Smooth muscle cell (in vitro differentiated cells): Measurements from ENCODE around the gene ATP2C2. TPM values are rescaled to one million over a fixed set of nuclear protein-coding genes. Genes with fewer than 3 reads are reported as not detected.

ENCODE experiments used
- DNase-seq: peaks from one replicate; lab custom pipeline; 2025; ENCODE audit not compliant: unreplicated experiment; lab: John Stamatoyannopoulos, UW
- H2AFZ ChIP-seq: fragments of 200-600 bp; sonication (generic); 2 replicates; pipeline ENCODE4 v1.6.0; 2016; ENCODE audit warnings: antibody characterized with exemption, low read depth, mild to moderate bottlenecking
- H3F3A ChIP-seq: fragments of 200-600 bp; sonication (generic); 2 replicates; pipeline ENCODE4 v1.6.0; 2017; ENCODE audit warnings: antibody characterized with exemption, low read depth
- H3K27ac ChIP-seq: fragments of 200-600 bp; sonication (generic); 2 replicates; pipeline ENCODE4 v1.5.1; 2016; ENCODE audit warnings: low read depth, mild to moderate bottlenecking
- H3K27me3 ChIP-seq: fragments of 200-600 bp; sonication (generic); 2 replicates; pipeline ENCODE4 v1.6.1; 2016; ENCODE audit warnings: low read depth, mild to moderate bottlenecking
- H3K36me3 ChIP-seq: fragments of 200-600 bp; sonication (generic); 2 replicates; pipeline ENCODE4 v1.5.1; 2016; ENCODE audit warnings: low read depth
- H3K4me1 ChIP-seq: fragments of 200-600 bp; sonication (generic); 2 replicates; pipeline ENCODE4 v1.5.1; 2016; ENCODE audit warnings: low read depth
- H3K4me2 ChIP-seq: fragments of 200-600 bp; sonication (generic); 2 replicates; pipeline ENCODE4 v1.6.0; 2016; ENCODE audit warnings: mild to moderate bottlenecking
- H3K4me3 ChIP-seq: fragments of 200-600 bp; sonication (generic); 2 replicates; pipeline ENCODE4 v1.5.1; 2016; ENCODE audit warnings: mild to moderate bottlenecking
- H3K79me2 ChIP-seq: fragments of 200-600 bp; sonication (generic); 2 replicates; pipeline ENCODE4 v1.6.0; 2016; ENCODE audit warnings: low read depth, mild to moderate bottlenecking
- H3K9ac ChIP-seq: fragments of 200-600 bp; sonication (generic); 2 replicates; pipeline ENCODE4 v1.6.0; 2016; ENCODE audit warnings: low read depth
- H3K9me3 ChIP-seq: fragments of 200-600 bp; sonication (generic); replicated peaks from 2 replicates; pipeline ENCODE4 v1.5.1; 2016; ENCODE audit warnings: low read depth
- H4K20me1 ChIP-seq: fragments of 200-600 bp; sonication (generic); 2 replicates; pipeline ENCODE4 v1.6.0; 2016; ENCODE audit warnings: low read depth
- CTCF ChIP-seq: fragments of 200-600 bp; sonication (generic); IDR thresholded peaks from 2 replicates; pipeline ENCODE4 v1.5.1; 2017; ENCODE audit warnings: borderline replicate concordance, mild to moderate bottlenecking, antibody characterized with exemption; ENCODE audit not compliant: insufficient read depth, poor library complexity, severe bottlenecking
- WGBS: methylation state at CpG from one replicate; pipeline ENCODE4 v1.1.7; 2016; ENCODE audit warnings: low lambda C conversion rate; 5-methylcytosine and 5-hydroxymethylcytosine counted together
- polyA plus RNA-seq: library from polyadenylated mRNA; unstranded; fragments of >200 nt; fragmentation: Nextera tagmentation; extraction: Ambion mirVana; gene quantifications from 2 replicates; pipeline ENCODE4 v1.2.1, GENCODE V29; 2016
- total RNA-seq: library from RNA; depleted of rRNA; stranded (reverse); fragments of >200 nt; gene quantifications from 2 replicates; pipeline ENCODE4 v1.2.3, GENCODE V29; 2014

The ATP2C2 gene
- total and polyA plus RNA-seq, 2 experiments from 2014 or later = 3.1 to 4.1 TPM

DNA sequence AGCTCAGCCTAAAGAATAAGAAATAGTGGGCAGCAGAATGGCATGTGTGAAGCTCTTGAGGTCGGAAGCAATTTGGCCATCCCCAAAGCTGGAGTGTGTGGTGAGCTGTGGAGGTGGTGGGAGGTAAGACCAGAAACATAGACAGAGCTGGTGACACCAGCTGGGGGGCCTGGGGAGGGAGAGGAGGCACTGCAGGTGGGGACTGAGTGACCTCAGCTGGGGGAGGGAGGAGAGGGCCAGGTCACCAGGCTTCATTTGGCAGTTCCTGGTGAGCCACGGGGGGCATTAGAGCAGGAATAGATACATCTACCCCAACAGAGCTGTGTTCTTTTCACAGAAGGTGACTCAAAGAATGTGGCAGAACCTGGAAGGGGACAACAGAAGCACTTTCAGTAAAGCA is 41.8 kb upstream of the ATP2C2 start:
- WGBS = 74% methylated on average over 2 of the region's 2 CpGs
- Histone ChIP-seq H3K4me2 (no peak overlapping the region), H4K20me1 (no peaks in the 10 kb centered on the region), H3K4me3 (no peak overlapping the region), H3K9ac (no peak overlapping the region), H3K27ac (no peak overlapping the region), H2AFZ (no peak overlapping the region), H3K4me1 (no peaks in the 10 kb centered on the region), H3K79me2 (no peaks in the 10 kb centered on the region), H3K9me3 (no peaks in the 10 kb centered on the region), H3K27me3 (no peaks in the 10 kb centered on the region), H3K36me3 (peaks cover 8% of the 10 kb centered on the region), H3F3A (no peaks in the 10 kb centered on the region)
- TF ChIP-seq CTCF = no peak
- DNase-seq = no peak

DNA sequence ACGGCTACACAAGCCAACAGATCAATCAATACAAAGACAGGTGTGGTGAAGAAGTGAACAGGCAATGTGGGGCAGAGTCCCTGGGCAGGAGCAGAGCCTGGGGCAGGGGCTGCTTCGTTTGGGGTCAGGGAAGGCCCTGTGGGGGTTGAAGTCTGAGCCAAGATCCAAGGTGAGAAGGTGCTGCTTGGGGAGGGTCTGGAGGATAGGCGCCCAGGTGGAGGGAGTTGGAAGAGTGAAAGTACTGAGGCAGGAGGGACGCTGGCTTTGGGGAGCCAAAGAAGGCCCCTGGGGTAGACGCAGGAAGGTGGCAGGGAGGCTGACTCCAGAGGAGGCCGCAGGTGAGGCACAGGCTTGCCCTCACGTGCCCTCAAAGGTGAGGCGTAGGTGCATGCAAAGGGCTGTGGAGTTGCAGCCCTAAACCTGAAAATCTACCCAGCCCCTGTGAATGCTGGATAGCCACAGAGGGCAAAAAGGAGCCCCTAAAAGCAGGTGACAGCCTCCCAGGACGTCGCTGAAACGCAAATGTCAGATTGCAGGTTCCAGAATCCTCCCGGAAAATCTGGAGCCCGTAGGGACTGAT is 40.3 kb upstream of the ATP2C2 start:
- 85% methylated on average over 12 of the region's 13 CpGs for WGBS
- peaks cover 8% of the 10 kb centered on the region for H3K36me3 ChIP-seq
- DNase-seq = no peak
- H3F3A ChIP-seq = no peaks in the 10 kb centered on the region
- H3K27ac ChIP-seq = no peak overlapping the region
- H3K9me3 ChIP-seq = no peaks in the 10 kb centered on the region
- no peak overlapping the region for H3K9ac ChIP-seq
- no peak overlapping the region for H3K4me2 ChIP-seq
- no peaks in the 10 kb centered on the region for H4K20me1 ChIP-seq
- H3K4me3 ChIP-seq = no peak overlapping the region
- no peak for TF ChIP-seq CTCF
- no peaks in the 10 kb centered on the region for H3K79me2 ChIP-seq
- H2AFZ ChIP-seq = no peak overlapping the region
- no peaks in the 10 kb centered on the region for H3K27me3 ChIP-seq
- no peaks in the 10 kb centered on the region for H3K4me1 ChIP-seq

GRCh38 chr16:84329016-84329415 is 39.3 kb upstream of the ATP2C2 start:
- H3K4me3 ChIP-seq = no peak overlapping the region
- no peaks in the 10 kb centered on the region for H3F3A ChIP-seq
- no peaks in the 10 kb centered on the region for H3K9me3 ChIP-seq
- peaks cover 8% of the 10 kb centered on the region for H3K36me3 ChIP-seq
- no peaks in the 10 kb centered on the region for H3K79me2 ChIP-seq
- no peak for DNase-seq
- WGBS = 93% methylated on average over 8 of the region's 8 CpGs
- no peaks in the 10 kb centered on the region for H3K4me1 ChIP-seq
- H4K20me1 ChIP-seq = no peaks in the 10 kb centered on the region
- H2AFZ ChIP-seq = no peak overlapping the region
- no peak for TF ChIP-seq CTCF
- no peak overlapping the region for H3K4me2 ChIP-seq
- H3K9ac ChIP-seq = no peak overlapping the region
- H3K27me3 ChIP-seq = no peaks in the 10 kb centered on the region
- H3K27ac ChIP-seq = no peak overlapping the region

GRCh38 chr16:84329843-84330684 is 38.3 kb upstream of the ATP2C2 start:
- Histone ChIP-seq H3K27ac (no peak overlapping the region), H3F3A (no peaks in the 10 kb centered on the region), H3K79me2 (no peaks in the 10 kb centered on the region), H3K4me2 (no peak overlapping the region), H3K36me3 (peaks cover 8% of the 10 kb centered on the region), H3K9me3 (no peaks in the 10 kb centered on the region), H3K4me3 (no peak overlapping the region), H4K20me1 (no peaks in the 10 kb centered on the region), H3K27me3 (no peaks in the 10 kb centered on the region), H2AFZ (no peak overlapping the region), H3K4me1 (no peaks in the 10 kb centered on the region), H3K9ac (no peak overlapping the region)
- no peak for DNase-seq
- 88% methylated on average over 18 of the region's 18 CpGs for WGBS
- TF ChIP-seq CTCF = no peak
